Mucosa of descending colon (tissue), 3 donors: ENCODE measurements around the gene RAB25. TPM values are rescaled to one million over a fixed set of nuclear protein-coding genes. Genes with fewer than 3 reads are reported as not detected.

ENCODE experiments used
- ATAC-seq: fragments of 200-7000 bp; cut with Tn5 transposase; one replicate; pipeline ENCODE4 v1.9.1; 2020; ENCODE audit warnings: mild to moderate bottlenecking, moderate library complexity
- DNase-seq, 3 donors: peaks; one replicate each; pipeline ENCODE4 v3.0.0-alpha.2; 2020
- H3K36me3 ChIP-seq: fragments of 200-600 bp; one replicate; pipeline ENCODE4 v1.8.0; 2021; ENCODE audit warnings: low read depth, mild to moderate bottlenecking
- H3K4me1 ChIP-seq: fragments of 200-600 bp; one replicate; pipeline ENCODE4 v1.8.0; 2021; ENCODE audit warnings: low read depth, mild to moderate bottlenecking
- H3K4me3 ChIP-seq: fragments of 200-600 bp; one replicate; pipeline ENCODE4 v1.8.0; 2021; ENCODE audit warnings: mild to moderate bottlenecking
- H3K9me3 ChIP-seq: fragments of 200-600 bp; one replicate; pipeline ENCODE4 v1.8.0; 2021; ENCODE audit warnings: mild to moderate bottlenecking
- intact Hi-C, 2 donors: fragments of 100-400 bp; cut with DNase I in 1 of 2; cut with micrococcal nuclease in 1 of 2; formaldehyde crosslinking; loops; one replicate each; pipeline versions ENCODE4 v1.11.0 to v1.11.1; 2022; cut with DNase I, micrococcal nuclease
- total RNA-seq, 3 donors: library from RNA; stranded (reverse); fragmentation: NEBNext Ultra II Directional in 2 of 3; extraction: Animal tissue kit (Norgen Biotek cat#: 25700) in 2 of 3; gene quantifications; one replicate each; pipeline versions ENCODE4 v1.2.1 to v1.2.4, GENCODE V29; 2021 to 2023
- TF ChIP-seq, protein P1 (sequence below): fragments of 200-600 bp; IDR thresholded peaks from one replicate; pipeline ENCODE4 v1.8.0; 2022; ENCODE audit warnings: antibody characterized with exemption, mild to moderate bottlenecking
- donor health status: DM: no; HTN: no; CAD: no; lungs with moderate emphysema.
- donor health status: DM: no; HTN: no; CAD: no.
- donor health status: DM: no; HTN: yes; CAD: no.

RAB25 gene
- total RNA-seq, 3 donors from 2014 or later, result 85.1 to 242 (median 158) TPM

DNA sequence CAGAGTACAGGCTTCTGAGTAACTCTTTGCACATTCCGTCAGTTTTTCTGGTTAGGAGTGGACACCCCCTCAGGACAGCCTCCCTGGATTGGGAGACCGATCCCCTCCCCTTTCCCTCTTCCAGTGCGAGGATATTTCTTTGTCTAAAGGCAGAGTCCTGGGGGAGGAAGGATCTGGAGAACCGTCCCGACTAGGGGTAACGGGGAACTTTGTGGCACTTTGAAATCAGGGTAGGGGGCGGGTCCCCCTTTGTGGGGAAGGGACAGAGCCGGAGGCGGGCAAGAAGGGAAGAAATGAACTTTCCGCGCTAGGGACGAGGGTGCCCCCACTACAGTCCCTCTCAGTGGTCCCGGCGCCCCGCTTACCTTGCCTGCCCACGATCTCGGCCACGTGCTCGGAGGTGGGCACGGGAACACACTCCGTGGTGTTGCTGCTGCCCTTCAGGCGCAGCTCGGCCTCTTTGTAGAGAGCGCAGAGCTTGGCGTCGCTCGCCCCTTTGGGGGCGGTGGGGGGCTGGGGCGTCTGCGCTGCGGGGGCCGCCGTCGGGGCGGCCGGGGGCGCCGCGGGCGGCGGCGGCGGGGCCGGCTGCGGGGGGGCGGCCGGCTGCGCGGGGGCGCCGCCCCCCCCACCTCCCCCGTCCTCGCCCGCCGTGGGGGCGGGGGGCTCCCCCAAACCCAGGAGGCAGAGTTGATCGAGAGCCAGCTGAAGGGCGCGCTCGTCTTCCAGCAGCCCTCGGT lies 20.4 kb downstream of the RAB25 start:
- intact Hi-C loops, result no loop called here
- no peak for DNase-seq
- Histone ChIP-seq H3K9me3 (no peaks in the 10 kb centered on the region), H3K36me3 (no peaks in the 10 kb centered on the region), H3K4me3 (no peak overlapping the region), H3K4me1 (peaks cover 2% of the 10 kb centered on the region)
- ATAC-seq, result no peak
- TF ChIP-seq, protein P1, sequence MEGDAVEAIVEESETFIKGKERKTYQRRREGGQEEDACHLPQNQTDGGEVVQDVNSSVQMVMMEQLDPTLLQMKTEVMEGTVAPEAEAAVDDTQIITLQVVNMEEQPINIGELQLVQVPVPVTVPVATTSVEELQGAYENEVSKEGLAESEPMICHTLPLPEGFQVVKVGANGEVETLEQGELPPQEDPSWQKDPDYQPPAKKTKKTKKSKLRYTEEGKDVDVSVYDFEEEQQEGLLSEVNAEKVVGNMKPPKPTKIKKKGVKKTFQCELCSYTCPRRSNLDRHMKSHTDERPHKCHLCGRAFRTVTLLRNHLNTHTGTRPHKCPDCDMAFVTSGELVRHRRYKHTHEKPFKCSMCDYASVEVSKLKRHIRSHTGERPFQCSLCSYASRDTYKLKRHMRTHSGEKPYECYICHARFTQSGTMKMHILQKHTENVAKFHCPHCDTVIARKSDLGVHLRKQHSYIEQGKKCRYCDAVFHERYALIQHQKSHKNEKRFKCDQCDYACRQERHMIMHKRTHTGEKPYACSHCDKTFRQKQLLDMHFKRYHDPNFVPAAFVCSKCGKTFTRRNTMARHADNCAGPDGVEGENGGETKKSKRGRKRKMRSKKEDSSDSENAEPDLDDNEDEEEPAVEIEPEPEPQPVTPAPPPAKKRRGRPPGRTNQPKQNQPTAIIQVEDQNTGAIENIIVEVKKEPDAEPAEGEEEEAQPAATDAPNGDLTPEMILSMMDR, result no peak

DNA sequence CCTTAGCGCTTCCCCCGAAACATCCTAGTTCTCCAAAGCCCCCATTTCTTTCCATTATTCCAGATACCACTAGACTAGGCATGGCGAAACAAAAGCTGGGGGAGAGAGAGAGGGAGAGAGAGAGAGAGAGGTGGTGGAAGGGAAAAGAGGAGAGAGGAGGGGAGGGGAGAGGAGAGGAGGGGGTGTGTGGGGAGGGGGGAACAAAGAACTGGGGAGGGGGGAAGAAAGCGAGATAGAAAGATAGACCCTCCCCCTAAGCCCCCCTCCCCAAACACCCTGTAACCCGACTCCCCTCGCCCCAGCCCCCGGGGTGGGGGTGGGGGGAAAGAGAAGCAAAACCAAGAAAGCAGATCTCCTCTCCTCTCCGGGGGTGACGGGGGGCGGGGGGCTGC lies 21.0 kb downstream of the RAB25 start:
- Histone ChIP-seq H3K4me1 (peaks cover 2% of the 10 kb centered on the region), H3K4me3 (no peak overlapping the region), H3K9me3 (no peaks in the 10 kb centered on the region), H3K36me3 (no peaks in the 10 kb centered on the region)
- TF ChIP-seq, protein P1, result no peak
- intact Hi-C loops, result no loop called here
- ATAC-seq (no peak), DNase-seq (no peak)

DNA sequence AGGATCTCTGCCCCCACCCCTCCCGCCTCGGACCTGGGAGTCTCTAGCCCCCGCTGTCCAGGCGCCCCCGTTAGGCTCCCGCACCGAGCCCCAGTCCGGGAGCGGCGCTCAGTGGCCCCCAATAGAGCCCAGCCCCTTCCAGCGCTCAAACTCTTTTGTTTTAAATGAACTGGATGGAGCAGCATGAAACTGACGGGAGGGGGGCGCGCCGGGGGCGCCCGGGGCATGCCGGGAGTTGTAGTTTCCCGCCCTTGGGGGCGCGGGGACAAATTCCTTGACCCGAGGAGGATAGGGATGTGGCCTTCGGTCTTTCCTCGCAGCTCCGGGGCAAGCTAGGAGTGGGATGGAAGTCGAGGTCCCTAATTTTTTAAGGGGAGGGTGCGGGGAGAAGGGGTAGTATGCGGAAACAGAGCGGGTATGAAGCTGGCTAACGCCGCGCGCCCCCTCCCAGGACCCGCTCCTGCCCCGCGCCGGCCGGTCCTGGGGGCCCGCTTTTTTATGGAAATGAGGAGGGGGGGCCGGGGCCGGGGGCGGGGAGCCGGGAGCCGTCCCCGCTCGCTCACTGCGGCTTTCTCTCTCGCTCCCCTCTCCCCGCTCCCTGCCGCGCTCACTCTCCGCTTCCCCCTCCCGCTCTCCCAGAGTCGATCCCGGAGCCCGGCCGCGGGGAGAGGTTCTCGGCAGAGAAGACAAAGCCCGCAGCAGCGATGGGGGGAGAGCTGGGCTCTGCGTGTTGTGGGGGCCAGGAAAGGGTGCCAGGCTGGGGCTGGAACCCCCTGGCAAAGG lies 21.5 kb downstream of the RAB25 start, which contains the start of gene MEX3A:
MEX3A (minus strand) TSS at position 157 of the 783 bp plus-strand sequence. CDS start 467 bp downstream, outside the sequence.
- Histone ChIP-seq H3K36me3 (no peaks in the 10 kb centered on the region), H3K9me3 (no peaks in the 10 kb centered on the region), H3K4me3 (peak within 1 kb of the TSS; percentile 34), H3K4me1 (peaks cover 2% of the 10 kb centered on the region)
- intact Hi-C loops, result no loop called here
- ATAC-seq (peak; percentile 89), DNase-seq (peak; percentile 80 to 86 (median 82))
- TF ChIP-seq, protein P1, result no peak

DNA sequence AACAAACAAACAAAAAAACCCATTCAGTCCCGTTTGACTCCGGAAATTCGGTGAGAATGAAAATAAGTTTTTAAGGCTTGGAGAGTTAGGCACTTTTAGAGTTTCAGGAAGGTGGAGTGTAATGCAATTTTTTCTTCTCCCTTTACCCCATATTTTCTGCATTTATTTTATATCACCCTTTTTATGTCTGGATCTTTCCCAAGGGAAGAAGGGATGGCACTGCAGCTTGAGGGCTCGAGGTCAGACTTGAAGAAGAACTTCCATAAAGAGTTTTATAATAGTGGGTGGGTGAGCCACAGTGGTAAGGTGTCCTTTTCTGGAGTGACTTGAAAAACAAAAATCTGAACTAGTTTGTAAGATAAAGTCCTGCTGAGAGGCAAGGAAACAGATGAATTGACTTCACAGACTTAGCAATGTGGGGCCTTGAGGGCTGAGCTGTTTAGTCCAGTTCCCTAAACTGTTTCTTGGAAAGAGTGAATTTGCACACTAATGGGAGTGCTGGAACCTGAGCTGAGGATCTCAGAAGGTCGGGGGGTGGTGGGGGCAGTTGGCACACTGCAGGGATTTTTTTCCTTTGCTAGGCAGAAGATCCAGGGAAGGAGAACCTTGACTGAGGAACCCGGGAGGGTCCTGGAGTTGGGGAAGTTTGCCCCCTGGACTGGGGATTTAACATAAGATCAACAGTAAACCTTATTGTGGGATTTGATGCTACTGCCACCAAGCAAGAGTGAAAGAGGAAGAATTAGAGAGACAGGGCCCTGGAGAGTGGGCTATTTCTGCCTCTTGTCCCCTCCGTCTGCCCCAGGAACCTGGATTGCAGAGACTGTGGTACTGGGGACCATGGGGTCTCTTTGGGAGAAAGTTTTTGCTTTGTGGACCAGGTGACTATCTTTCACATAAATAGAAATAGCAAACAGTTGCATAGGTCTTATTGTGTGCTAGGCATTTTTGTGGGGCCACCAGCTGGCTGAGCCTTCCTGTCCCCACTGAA lies 23.1 kb downstream of the RAB25 start:
- Histone ChIP-seq H3K4me3 (no peak overlapping the region), H3K36me3 (no peaks in the 10 kb centered on the region), H3K9me3 (no peaks in the 10 kb centered on the region), H3K4me1 (peaks cover 2% of the 10 kb centered on the region)
- intact Hi-C loops, result no loop called here
- DNase-seq, result no peak
- TF ChIP-seq, protein P1, result no peak
- ATAC-seq, result no peak

DNA sequence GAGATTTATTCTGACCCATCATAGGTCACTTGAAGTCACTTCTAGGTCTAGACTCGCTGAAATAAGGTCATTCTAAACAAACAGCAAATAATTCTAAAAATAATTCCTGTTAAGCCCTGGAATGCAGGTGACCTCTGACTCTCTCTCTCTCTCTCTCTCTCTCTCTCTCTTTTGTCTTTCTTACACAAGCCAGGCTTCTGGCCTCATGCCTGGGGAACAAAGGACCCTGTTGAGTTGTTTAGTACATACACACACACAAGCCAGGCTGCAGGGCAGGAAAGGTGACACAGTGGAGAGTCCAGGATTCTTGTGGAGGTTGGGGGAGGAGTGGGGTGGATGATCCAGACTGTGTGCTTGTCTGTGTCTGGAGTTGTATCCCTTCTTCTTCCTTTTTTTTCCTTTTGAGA lies 25.3 kb downstream of the RAB25 start:
- no peak for DNase-seq
- intact Hi-C loops, result no loop called here
- H3K36me3 ChIP-seq, result no peaks in the 10 kb centered on the region
- TF ChIP-seq, protein P1, result no peak
- H3K4me3 ChIP-seq, result no peak overlapping the region
- no peak for ATAC-seq
- peaks cover 2% of the 10 kb centered on the region for H3K4me1 ChIP-seq
- H3K9me3 ChIP-seq, result no peaks in the 10 kb centered on the region
